H1 (cell line): Measurements from ENCODE around the gene PLCH2. TPM values are rescaled to one million over a fixed set of nuclear protein-coding genes. Genes with fewer than 3 reads are reported as not detected.

Experiments used
- CTCF ChIA-PET: fragments of 300-600 bp; sonication (Branson Sonifier 250); formaldehyde crosslinking; loops from one replicate; lab custom pipeline; 2021; ENCODE audit not compliant: partially characterized antibody; lab: Charles Lee
- POLR2A ChIA-PET: fragments of 300-600 bp; sonication (Branson Sonifier 250); formaldehyde crosslinking; loops from one replicate; lab custom pipeline; 2021; ENCODE audit warnings: inconsistent platforms; ENCODE audit not compliant: partially characterized antibody; lab: Charles Lee
- DNase-seq, 2 experiments: peaks; one replicate each; pipeline versions ENCODE4 v3.0.0 to v3.0.0-alpha.2; 2010 to 2022; ENCODE audit warnings: low spot score in 2 of 2, low read depth in 1 of 2, mixed read lengths in 1 of 2
- FAIRE-seq: peaks from 2 replicates; lab custom pipeline; 2011; peaks lifted over from hg19 to GRCh38; lab: Jason Lieb, UNC
- H2AFZ ChIP-seq: 2 replicates; pipeline ENCODE4 v1.8.1; 2012; ENCODE audit warnings: low read length, inconsistent platforms
- H2AK5ac ChIP-seq: 2 replicates; pipeline ENCODE4 v1.6.1; 2013; ENCODE audit warnings: low read depth, low read length
- H2BK120ac ChIP-seq: replicated peaks from 2 replicates; pipeline ENCODE3; 2013; ENCODE audit warnings: low read depth, low read length, inconsistent platforms
- H2BK12ac ChIP-seq: 2 replicates; pipeline ENCODE4 v1.6.1; 2013; ENCODE audit warnings: low read depth, low read length
- H2BK15ac ChIP-seq: 2 replicates; pipeline ENCODE4 v1.6.1; 2013; ENCODE audit warnings: low read length
- H2BK20ac ChIP-seq: 2 replicates; pipeline ENCODE4 v1.6.1; 2013; ENCODE audit warnings: low read length
- H2BK5ac ChIP-seq: 2 replicates; pipeline ENCODE4 v1.6.1; 2013; ENCODE audit warnings: low read depth, low read length
- H3K14ac ChIP-seq: 2 replicates; pipeline ENCODE4 v1.6.1; 2013; ENCODE audit warnings: inconsistent platforms; ENCODE audit not compliant: insufficient read length
- H3K18ac ChIP-seq: 2 replicates; pipeline ENCODE4 v1.6.1; 2013; ENCODE audit warnings: low read length; ENCODE audit errors: extremely low read depth
- H3K23ac ChIP-seq: 2 replicates; pipeline ENCODE4 v1.6.1; 2013; ENCODE audit warnings: inconsistent platforms; ENCODE audit not compliant: insufficient read length
- H3K23me2 ChIP-seq: 2 replicates; pipeline ENCODE4 v1.6.1; 2013; ENCODE audit warnings: low read depth, low read length
- H3K27ac ChIP-seq: 2 replicates; pipeline ENCODE4 v1.6.1; 2011; ENCODE audit warnings: low read depth, low read length, inconsistent platforms
- H3K27me3 ChIP-seq, 4 experiments: replicated peaks in 1 of 4; 1 replicate in 1 of 4; 2 replicates in 3 of 4; pipeline versions ENCODE4 v1.6.1 to v1.8.1; 2011 to 2013; ENCODE audit warnings: low read length in 3 of 4, mild to moderate bottlenecking in 3 of 4, inconsistent platforms in 2 of 4, mixed read lengths in 2 of 4, moderate library complexity in 1 of 4; ENCODE audit not compliant: control insufficient read depth in 3 of 4, insufficient read depth in 3 of 4; ENCODE audit errors: extremely low read depth in 1 of 4
- H3K36me3 ChIP-seq, 4 experiments: 2 replicates each; pipeline versions ENCODE4 v1.6.1 to v1.8.1; 2011 to 2013; ENCODE audit warnings: mild to moderate bottlenecking in 4 of 4, low read length in 3 of 4, moderate library complexity in 2 of 4, control low read depth in 1 of 4, inconsistent platforms in 1 of 4; ENCODE audit not compliant: insufficient read depth in 4 of 4, control insufficient read depth in 2 of 4
- H3K4ac ChIP-seq: replicated peaks from 2 replicates; pipeline ENCODE3; 2013; ENCODE audit warnings: low read length, low read depth, mixed read lengths, inconsistent platforms; ENCODE audit not compliant: insufficient read length
- H3K4me1 ChIP-seq, 4 experiments: replicated peaks in 1 of 4; 1 replicate in 1 of 4; 2 replicates in 3 of 4; pipeline versions ENCODE4 v1.6.1 to v1.8.1; 2011 to 2013; ENCODE audit warnings: low read length in 3 of 4, inconsistent platforms in 2 of 4, mixed read lengths in 1 of 4; ENCODE audit not compliant: insufficient read depth in 4 of 4, control insufficient read depth in 3 of 4
- H3K4me2 ChIP-seq, 2 experiments: 2 replicates each; pipeline versions ENCODE4 v1.6.1 to v1.8.1; 2011 to 2013; ENCODE audit warnings: low read depth in 2 of 2, low read length in 2 of 2, control low read depth in 1 of 2, inconsistent platforms in 1 of 2, mild to moderate bottlenecking in 1 of 2; ENCODE audit not compliant: insufficient read depth in 1 of 2
- H3K4me3 ChIP-seq, 4 experiments: fragments of 200-600, 300-600 bp in 1 of 4; sonication (generic), shearing (Covaris generic), sonication (Bioruptor Twin) in 1 of 4; 2 replicates each; pipeline versions ENCODE4 v1.5.1 to v1.8.1; 2011 to 2016; ENCODE audit warnings: low read length in 4 of 4, low read depth in 3 of 4, control low read depth in 2 of 4, inconsistent platforms in 2 of 4, mild to moderate bottlenecking in 2 of 4, mixed read lengths in 1 of 4, moderate library complexity in 1 of 4; ENCODE audit not compliant: insufficient read depth in 2 of 4; ENCODE audit errors: extremely low read depth in 1 of 4
- H3K56ac ChIP-seq: replicated peaks from 2 replicates; pipeline ENCODE3; 2013; ENCODE audit warnings: low read depth, mild to moderate bottlenecking, mixed read lengths, low read length, inconsistent platforms; ENCODE audit not compliant: insufficient read length
- H3K79me1 ChIP-seq: 2 replicates; pipeline ENCODE4 v1.6.1; 2013; ENCODE audit warnings: low read depth, low read length, control low read depth
- H3K79me2 ChIP-seq, 2 experiments: 2 replicates each; pipeline versions ENCODE4 v1.6.1 to v1.8.1; 2012 to 2013; ENCODE audit warnings: low read length in 2 of 2, mild to moderate bottlenecking in 2 of 2, inconsistent platforms in 1 of 2; ENCODE audit not compliant: insufficient read depth in 2 of 2, control insufficient read depth in 1 of 2
- H3K9ac ChIP-seq, 4 experiments: replicated peaks in 1 of 4; 1 replicate in 1 of 4; 2 replicates in 3 of 4; pipeline versions ENCODE4 v1.6.1 to v1.8.1; 2011 to 2013; ENCODE audit warnings: low read depth in 3 of 4, low read length in 3 of 4, control low read depth in 2 of 4, mild to moderate bottlenecking in 2 of 4, moderate library complexity in 2 of 4, inconsistent platforms in 1 of 4; ENCODE audit errors: extremely low read depth in 1 of 4
- H3K9me3 ChIP-seq, 2 experiments: 2 replicates each; pipeline versions ENCODE4 v1.6.1 to v1.8.1; 2012 to 2013; ENCODE audit warnings: mild to moderate bottlenecking in 2 of 2, moderate library complexity in 2 of 2, control low read depth in 1 of 2, inconsistent platforms in 1 of 2, low read depth in 1 of 2, low read length in 1 of 2, mixed read lengths in 1 of 2; ENCODE audit not compliant: insufficient read depth in 2 of 2
- H4K20me1 ChIP-seq, 2 experiments: replicated peaks in 1 of 2; 2 replicates each; pipeline versions ENCODE3 to v1.8.1; 2011 to 2013; ENCODE audit warnings: inconsistent platforms in 2 of 2, low read length in 2 of 2, mild to moderate bottlenecking in 1 of 2; ENCODE audit not compliant: insufficient read depth in 2 of 2, control insufficient read depth in 1 of 2
- H4K5ac ChIP-seq: 2 replicates; pipeline ENCODE4 v1.6.1; 2013; ENCODE audit warnings: low read length, low read depth, mixed read lengths, inconsistent platforms; ENCODE audit not compliant: insufficient read length
- H4K8ac ChIP-seq: 2 replicates; pipeline ENCODE4 v1.8.0; 2013; ENCODE audit warnings: mild to moderate bottlenecking, moderate library complexity, low read length, inconsistent platforms; ENCODE audit not compliant: insufficient read depth; ENCODE audit errors: extremely low read depth
- H4K91ac ChIP-seq: replicated peaks from 2 replicates; pipeline ENCODE3; 2013; ENCODE audit warnings: low read length, mixed read lengths, inconsistent platforms; ENCODE audit not compliant: insufficient read length
- ATF2 ChIP-seq: IDR thresholded peaks from 2 replicates; pipeline ENCODE4 v1.6.1; 2012; ENCODE audit warnings: low read length, inconsistent platforms
- CBX5 ChIP-seq: fragments of 300-800, 300-1000 bp; sonication (generic); IDR thresholded peaks from 2 replicates; pipeline ENCODE4 v1.7.1; 2016; ENCODE audit warnings: antibody characterized with exemption, low read length, low read depth
- CHD1 ChIP-seq: IDR thresholded peaks from 2 replicates; pipeline ENCODE4 v1.6.1; 2012; ENCODE audit warnings: low read depth, low read length, improper control_type of control experiment
- KDM5A ChIP-seq: fragments of 200-600 bp; IDR thresholded peaks from 2 replicates; pipeline ENCODE4 v1.7.1; 2012; ENCODE audit warnings: mild to moderate bottlenecking, low read length, inconsistent platforms, mixed read lengths
- NRF1 ChIP-seq: IDR thresholded peaks from 2 replicates; pipeline ENCODE4 v1.6.1; 2011; ENCODE audit warnings: mild to moderate bottlenecking, low read depth, low read length, improper control_type of control experiment
- SIN3A ChIP-seq, 2 experiments: IDR thresholded peaks in 1 of 2; conservative IDR thresholded peaks in 1 of 2; 2 replicates each; pipeline ENCODE4 v1.6.1; 2011 to 2012; ENCODE audit warnings: low read length in 2 of 2, improper control_type of control experiment in 1 of 2, low read depth in 1 of 2, mild to moderate bottlenecking in 1 of 2
- SIRT6 ChIP-seq: IDR thresholded peaks from one replicate; pipeline ENCODE4 v1.7.1; 2012; ENCODE audit warnings: low read length, inconsistent platforms
- TAF1 ChIP-seq: IDR thresholded peaks from 2 replicates; pipeline ENCODE4 v1.6.1; 2011; ENCODE audit warnings: mild to moderate bottlenecking, low read depth, low read length
- TEAD4 ChIP-seq: IDR thresholded peaks from 2 replicates; pipeline ENCODE4 v1.6.1; 2012; ENCODE audit warnings: low read depth, low read length, inconsistent platforms, mixed read lengths
- ZNF274 ChIP-seq: IDR thresholded peaks from 2 replicates; pipeline ENCODE4 v1.7.0; 2012; ENCODE audit warnings: low read length, borderline replicate concordance; ENCODE audit errors: extremely low read depth
- WGBS, 2 experiments: shearing (Covaris generic) in 1 of 2; methylation state at CpG; one replicate each; pipeline versions ENCODE4 v1.1.6 to v1.1.7; 2013 to 2015; ENCODE audit warnings: low lambda C conversion rate in 2 of 2, mixed read lengths in 2 of 2, inconsistent platforms in 1 of 2, low coverage in 1 of 2, missing lambda C conversion rate in 1 of 2; ENCODE audit not compliant: insufficient replicate concordance in 2 of 2, insufficient coverage in 1 of 2, insufficient read length in 1 of 2; ENCODE audit errors: extremely low coverage in 1 of 2, missing lambda C conversion rate in 1 of 2; 5-methylcytosine and 5-hydroxymethylcytosine counted together
- polyA plus RNA-seq, 7 experiments: library from polyadenylated mRNA; depleted of rRNA in 3 of 7; stranded (reverse) in 5 of 7; unstranded in 2 of 7; fragments of >200 nt in 5 of 7; fragments of 200-250 nt in 2 of 7; gene quantifications; 1 replicate in 5 of 7; 2 replicates in 1 of 7; 4 replicates in 1 of 7; pipeline versions ENCODE4 v1.2.1 to v1.2.3, GENCODE V29; 2011 to 2013; ENCODE audit warnings: missing spikeins in 2 of 7, mixed read lengths in 2 of 7
- total RNA-seq: library from RNA; stranded (reverse); fragmentation: NEBNext Ultra II Directional; extraction: Animal tissue kit (Norgen Biotek cat#: 25700); gene quantifications from 2 replicates; pipeline ENCODE4 v1.2.1, GENCODE V29; 2021

The PLCH2 gene
- total and polyA plus RNA-seq, 2 of the 8 experiments (the other 6 are each of a cell fraction or from before 2014, with no cell fraction given), result 0.14 to 0.19 TPM

- Histone ChIP-seq H2BK5ac (no peak overlapping the region; the same call in 1 of the 2 replicates), H3K9me3 (no peaks in the 10 kb centered on the region), H3K18ac (no peak overlapping the region), H3K79me1 (no peaks in the 10 kb centered on the region), H3K4me1 (no peaks in the 10 kb centered on the region), H2BK12ac (no peak overlapping the region), H2AFZ (no peak overlapping the region), H4K5ac (no peak overlapping the region), H4K20me1 (no peaks in the 10 kb centered on the region), H3K23ac (no peak overlapping the region), H3K14ac (no peak overlapping the region), H3K23me2 (no peaks in the 10 kb centered on the region), H3K79me2 (no peaks in the 10 kb centered on the region), H3K4me3 (no peak overlapping the region), H3K4me2 (no peak overlapping the region), H3K27me3 (no peaks in the 10 kb centered on the region; a peak in 1 of 7 replicates), H3K9ac (no peak overlapping the region; a peak in 2 of 7 replicates), H2BK15ac (no peak overlapping the region), H2BK120ac (no peak overlapping the region), H3K4ac (no peak overlapping the region), H3K36me3 (no peaks in the 10 kb centered on the region), H4K8ac (peak overlapping the region; percentile 79; the same call in 1 of the 2 replicates), H2BK20ac (no peak overlapping the region), H4K91ac (no peak overlapping the region), H3K27ac (no peak overlapping the region), H2AK5ac (no peak overlapping the region), H3K56ac (no peak overlapping the region)
- 95% methylated on average over 15 of the region's 18 CpGs; no CpG with 5 or more reads in 1 of the 2 experiments for WGBS, 2 experiments
- DNase-seq (no peak), FAIRE-seq (no peak)
- CTCF ChIA-PET, result interaction anchor here (0.7 to 2.3 kb wide), 8 partner anchors 9 to 101 kb away, joined by 3 to 8 read pairs (median 5); no protein-coding TSS in a partner anchor
- POLR2A ChIA-PET, result interaction anchor here (1.7 kb wide), 1 partner anchor 52 kb away, joined by 3 read pairs; no protein-coding TSS in a partner anchor
- no peak for TF ChIP-seq TEAD4
- TF ChIP-seq NRF1, result no peak
- no peak for TF ChIP-seq SIRT6
- TF ChIP-seq ATF2, result no peak
- TF ChIP-seq SIN3A (conservative IDR thresholded peaks at IDR 0.05 in 1 of 2, IDR thresholded peaks at IDR 0.05 in 1 of 2; ENCODE audit: low read depth in 1 of 2, low read length in 2 of 2), result no peak
- TF ChIP-seq CBX5, result no peak
- no peak for TF ChIP-seq ZNF274
- no peak for TF ChIP-seq CHD1
- TF ChIP-seq TAF1, result no peak
- no peak for TF ChIP-seq KDM5A
Measured at GRCh38 chr1:2460996-2461751, 14.9 kb upstream of the PLCH2 start.
